IMR-90 (cell line): ENCODE measurements around the gene RLIM. TPM values are rescaled to one million over a fixed set of nuclear protein-coding genes. Genes with fewer than 3 reads are reported as not detected.
A peak's percentile ranks its signal among the peaks of the same experiment; 100 is the strongest.

ENCODE experiments used
- ATAC-seq: fragments of 200-7000 bp; cut with Tn5 transposase; 2 replicates; pipeline ENCODE4 v1.9.1; 2020; ENCODE audit warnings: low read depth, mild to moderate bottlenecking, moderate library complexity
- BruUV-seq: library from RNA; stranded (reverse); fragments of 400-500 nt; replicated peaks from 2 replicates; lab custom pipeline; 2021; lab: Mats Ljungman, UMichigan
- CTCF ChIA-PET: fragments of 300-600 bp; formaldehyde crosslinking; extraction: SDS; loops from one replicate; lab custom pipeline; 2021; ENCODE audit warnings: antibody characterized with exemption; lab: Yijun Ruan, JAX
- POLR2A ChIA-PET: fragments of 300-600 bp; sonication (Branson Sonifier 250); formaldehyde crosslinking; loops from one replicate; lab custom pipeline; 2022; ENCODE audit warnings: antibody characterized with exemption; ENCODE audit not compliant: unreplicated experiment; lab: Charles Lee
- DNase-seq: peaks from one replicate; pipeline ENCODE4 v3.0.0; 2013
- H2AFZ ChIP-seq: replicated peaks from 2 replicates; pipeline ENCODE3; 2013; ENCODE audit warnings: low read length, mild to moderate bottlenecking; ENCODE audit not compliant: poor library complexity
- H2AK5ac ChIP-seq: 2 replicates; pipeline ENCODE4 v1.6.1; 2013; ENCODE audit warnings: low read depth, low read length, inconsistent platforms
- H2AK9ac ChIP-seq: replicated peaks from 2 replicates; pipeline ENCODE3; 2013; ENCODE audit warnings: mild to moderate bottlenecking, low read depth, low read length, moderate library complexity; ENCODE audit not compliant: poor library complexity
- H2BK120ac ChIP-seq: 2 replicates; pipeline ENCODE4 v1.6.1; 2013; ENCODE audit warnings: low read depth, low read length, inconsistent platforms
- H2BK15ac ChIP-seq: 3 replicates; pipeline ENCODE4 v1.6.1; 2013; ENCODE audit warnings: low read depth, low read length, inconsistent platforms
- H2BK20ac ChIP-seq: 2 replicates; pipeline ENCODE4 v1.6.1; 2013; ENCODE audit warnings: low read depth, mild to moderate bottlenecking, inconsistent platforms, low read length, moderate library complexity
- H2BK5ac ChIP-seq: 2 replicates; pipeline ENCODE4 v1.6.1; 2013; ENCODE audit warnings: mild to moderate bottlenecking, low read depth, low read length, inconsistent platforms; ENCODE audit not compliant: poor library complexity, severe bottlenecking
- H3K14ac ChIP-seq: replicated peaks from 2 replicates; pipeline ENCODE4 v1.6.1; 2013; ENCODE audit warnings: low read depth, low read length, inconsistent platforms
- H3K18ac ChIP-seq: 2 replicates; pipeline ENCODE4 v1.6.1; 2013; ENCODE audit warnings: low read depth, low read length, control low read depth
- H3K23ac ChIP-seq: 2 replicates; pipeline ENCODE4 v1.6.1; 2013; ENCODE audit warnings: low read depth, low read length, inconsistent platforms
- H3K27ac ChIP-seq: 2 replicates; pipeline ENCODE4 v1.5.1; 2013; ENCODE audit warnings: mild to moderate bottlenecking, control low read depth, low read length; ENCODE audit not compliant: insufficient read depth
- H3K27me3 ChIP-seq: 2 replicates; pipeline ENCODE4 v1.6.1; 2013; ENCODE audit warnings: low read length; ENCODE audit not compliant: control insufficient read depth, insufficient read depth
- H3K36me3 ChIP-seq: 2 replicates; pipeline ENCODE4 v1.6.1; 2013; ENCODE audit warnings: low read length, mixed read lengths; ENCODE audit not compliant: control insufficient read depth, insufficient read depth
- H3K4ac ChIP-seq: 2 replicates; pipeline ENCODE4 v1.6.1; 2013; ENCODE audit warnings: low read depth, low read length, inconsistent platforms
- H3K4me1 ChIP-seq: 2 replicates; pipeline ENCODE4 v1.6.1; 2013; ENCODE audit warnings: low read length, mixed read lengths; ENCODE audit not compliant: control insufficient read depth, insufficient read depth
- H3K4me2 ChIP-seq: 2 replicates; pipeline ENCODE4 v1.6.1; 2013; ENCODE audit warnings: low read depth, mild to moderate bottlenecking, control low read depth, low read length, moderate library complexity
- H3K4me3 ChIP-seq: 2 replicates; pipeline ENCODE4 v1.5.1; 2013; ENCODE audit warnings: low read depth, mild to moderate bottlenecking, control low read depth, low read length, moderate library complexity; ENCODE audit not compliant: insufficient read depth
- H3K56ac ChIP-seq: 2 replicates; pipeline ENCODE4 v1.6.1; 2013; ENCODE audit warnings: low read length, inconsistent platforms; ENCODE audit not compliant: insufficient read depth; ENCODE audit errors: extremely low read depth
- H3K79me1 ChIP-seq, 2 experiments: 2 replicates each; pipeline ENCODE4 v1.6.1; 2013; ENCODE audit warnings: low read length in 2 of 2, inconsistent platforms in 1 of 2, low read depth in 1 of 2
- H3K9ac ChIP-seq: 2 replicates; pipeline ENCODE4 v1.6.1; 2013; ENCODE audit warnings: low read depth, low read length, control low read depth
- H3K9me1 ChIP-seq: 2 replicates; pipeline ENCODE4 v1.6.1; 2013; ENCODE audit warnings: low read length, inconsistent platforms; ENCODE audit not compliant: insufficient read depth
- H3K9me3 ChIP-seq: 2 replicates; pipeline ENCODE4 v1.6.1; 2013; ENCODE audit warnings: low read length; ENCODE audit not compliant: control insufficient read depth, insufficient read depth
- H4K20me1 ChIP-seq: 2 replicates; pipeline ENCODE4 v1.6.1; 2013; ENCODE audit warnings: low read length, inconsistent platforms; ENCODE audit not compliant: insufficient read depth
- H4K5ac ChIP-seq: 2 replicates; pipeline ENCODE4 v1.6.1; 2013; ENCODE audit warnings: mild to moderate bottlenecking, low read depth, low read length, control low read depth
- H4K8ac ChIP-seq, 2 experiments: 2 replicates each; pipeline ENCODE4 v1.6.1; 2013; ENCODE audit warnings: low read depth in 2 of 2, low read length in 2 of 2, control low read depth in 1 of 2, inconsistent platforms in 1 of 2
- H4K91ac ChIP-seq: 2 replicates; pipeline ENCODE4 v1.6.1; 2013; ENCODE audit warnings: low read depth, low read length, inconsistent platforms; ENCODE audit not compliant: insufficient read depth
- CHD1 ChIP-seq: IDR thresholded peaks from 2 replicates; pipeline ENCODE4 v1.6.1; 2012; ENCODE audit warnings: low read depth, low read length, improper control_type of control experiment
- CTCF ChIP-seq: conservative IDR thresholded peaks from 2 replicates; pipeline ENCODE4 v1.5.1; 2012; ENCODE audit warnings: mild to moderate bottlenecking, low read depth, low read length, improper control_type of control experiment
- ELK1 ChIP-seq: fragments of 150-350 bp; IDR thresholded peaks from 2 replicates; pipeline ENCODE4 v1.6.1; 2016; ENCODE audit warnings: low read depth, mild to moderate bottlenecking, low read length, moderate library complexity, borderline replicate concordance
- FOS ChIP-seq: fragments of 150-350 bp; IDR thresholded peaks from 2 replicates; pipeline ENCODE4 v1.6.1; 2016; ENCODE audit warnings: low read depth, low read length
- MAFK ChIP-seq: IDR thresholded peaks from 2 replicates; pipeline ENCODE4 v1.6.1; 2012; ENCODE audit warnings: low read depth, low read length, improper control_type of control experiment
- MXI1 ChIP-seq: IDR thresholded peaks from 2 replicates; pipeline ENCODE4 v1.6.1; 2012; ENCODE audit warnings: low read depth, mild to moderate bottlenecking, low read length, moderate library complexity, borderline replicate concordance
- NFE2L2 ChIP-seq: fragments of 150-350 bp; IDR thresholded peaks from 2 replicates; pipeline ENCODE4 v1.6.1; 2016; ENCODE audit warnings: low read depth, mild to moderate bottlenecking, low read length
- POLR2A ChIP-seq: IDR thresholded peaks from 2 replicates; pipeline ENCODE4 v1.6.1; 2012; ENCODE audit warnings: mild to moderate bottlenecking, low read depth, low read length
- RCOR1 ChIP-seq: IDR thresholded peaks from 2 replicates; pipeline ENCODE4 v1.6.1; 2012; ENCODE audit warnings: mild to moderate bottlenecking, low read length, improper control_type of control experiment; ENCODE audit not compliant: insufficient replicate concordance
- RFX5 ChIP-seq: IDR thresholded peaks from 2 replicates; pipeline ENCODE4 v1.8.0; 2012; ENCODE audit warnings: low read depth, mild to moderate bottlenecking, low read length, moderate library complexity
- SMC3 ChIP-seq: fragments of 150-350 bp; IDR thresholded peaks from 2 replicates; pipeline ENCODE4 v1.6.1; 2016; ENCODE audit warnings: low read depth, mild to moderate bottlenecking, antibody characterized with exemption, low read length, moderate library complexity
- WGBS, 2 experiments: methylation state at CpG; one replicate each; pipeline versions ENCODE4 v1.1.5 to v1.1.7; 2013; ENCODE audit warnings: missing lambda C conversion rate in 2 of 2; ENCODE audit not compliant: insufficient read length in 1 of 2; ENCODE audit errors: extremely low coverage in 2 of 2; 5-methylcytosine and 5-hydroxymethylcytosine counted together
- dilution Hi-C: fragments of 300-500 bp; cut with HindIII; formaldehyde crosslinking; loops from one replicate; pipeline ENCODE4 v1.14.3; 2018; ENCODE audit warnings: low sequenced_read_pairs; ENCODE audit not compliant: unreplicated experiment
- in situ Hi-C: fragments of 300-500 bp; cut with MboI; formaldehyde crosslinking; loops from 3 replicates; pipeline ENCODE4 v1.14.3; 2019; ENCODE audit warnings: low sequenced_read_pairs, inconsistent platforms, mixed read lengths
- intact Hi-C: fragments of 100-400 bp; cut with micrococcal nuclease; formaldehyde crosslinking; loops from 2 replicates; pipeline ENCODE4 v1.10.0; 2022
- polyA plus RNA-seq, 3 experiments: library from polyadenylated mRNA; depleted of rRNA; stranded (reverse); fragments of >200 nt; gene quantifications; 2 replicates each; pipeline ENCODE4 v1.2.3, GENCODE V29; 2012; ENCODE audit warnings: low replicate concordance in 1 of 3
- total RNA-seq: library from RNA; depleted of rRNA; stranded (reverse); fragments of >200 nt; gene quantifications from 2 replicates; pipeline ENCODE4 v1.2.3, GENCODE V29; 2012

Gene RLIM
- total and polyA plus RNA-seq, 2 of the 4 experiments (the other 2 are of a cell fraction): 9.4 to 77.4 TPM

- Histone ChIP-seq H3K4me1 (no peaks in the 10 kb centered on the region), H3K27me3 (no peaks in the 10 kb centered on the region; the same call in 1 of the 2 replicates), H3K9me3 (peaks cover 2% of the 10 kb centered on the region; the same call in 1 of the 2 replicates), H4K20me1 (no peaks in the 10 kb centered on the region), H3K56ac (no peak overlapping the region), H4K5ac (no peak overlapping the region), H2BK15ac (no peak overlapping the region), H3K9me1 (no peaks in the 10 kb centered on the region), H3K27ac (no peak overlapping the region), H3K23ac (no peak overlapping the region), H2BK5ac (no peak overlapping the region), H3K4me2 (peak overlapping the region; percentile 25; the same call in 1 of the 2 replicates), H4K91ac (no peak overlapping the region), H2AFZ (peak overlapping the region; percentile 5), H2AK9ac (no peak overlapping the region), H2BK20ac (no peak overlapping the region), H3K79me1 (no peaks in the 10 kb centered on the region), H3K36me3 (no peaks in the 10 kb centered on the region), H2AK5ac (no peak overlapping the region), H3K4ac (no peak overlapping the region), H3K14ac (no peak overlapping the region), H2BK120ac (peak overlapping the region; percentile 32; the same call in 1 of the 2 replicates), H3K18ac (no peak overlapping the region), H3K9ac (no peak overlapping the region), H4K8ac (no peak overlapping the region), H3K4me3 (no peak overlapping the region; the same call in 1 of the 2 replicates)
- intact Hi-C loops: no loop called here
- ATAC-seq (peak; percentile 64), DNase-seq (peak; percentile 27)
- TF ChIP-seq RCOR1: no peak
- TF ChIP-seq FOS: no peak
- no peak for TF ChIP-seq RFX5
- TF ChIP-seq MAFK: no peak
- no peak for TF ChIP-seq SMC3
- TF ChIP-seq CHD1: no peak
- no peak for TF ChIP-seq CTCF
- TF ChIP-seq MXI1: no peak
- TF ChIP-seq POLR2A: no peak
- no peak for TF ChIP-seq NFE2L2
- no peak for TF ChIP-seq ELK1
- ChIA-PET CTCF (no interaction called here), POLR2A (no interaction called here)
- in situ Hi-C loops: no loop called here
- 0% methylated on average over 1 of the region's 6 CpGs; no CpG with 5 or more reads in 1 of the 2 experiments for WGBS, 2 experiments
- BruUV-seq: no TSS peak
- dilution Hi-C loops: no loop called here
Observed at GRCh38 chrX:74656079-74656745, 41.8 kb upstream of the RLIM start.
